Measurements from ENCODE around the gene FBXL17.

- TF ChIP-seq, protein P1, sequence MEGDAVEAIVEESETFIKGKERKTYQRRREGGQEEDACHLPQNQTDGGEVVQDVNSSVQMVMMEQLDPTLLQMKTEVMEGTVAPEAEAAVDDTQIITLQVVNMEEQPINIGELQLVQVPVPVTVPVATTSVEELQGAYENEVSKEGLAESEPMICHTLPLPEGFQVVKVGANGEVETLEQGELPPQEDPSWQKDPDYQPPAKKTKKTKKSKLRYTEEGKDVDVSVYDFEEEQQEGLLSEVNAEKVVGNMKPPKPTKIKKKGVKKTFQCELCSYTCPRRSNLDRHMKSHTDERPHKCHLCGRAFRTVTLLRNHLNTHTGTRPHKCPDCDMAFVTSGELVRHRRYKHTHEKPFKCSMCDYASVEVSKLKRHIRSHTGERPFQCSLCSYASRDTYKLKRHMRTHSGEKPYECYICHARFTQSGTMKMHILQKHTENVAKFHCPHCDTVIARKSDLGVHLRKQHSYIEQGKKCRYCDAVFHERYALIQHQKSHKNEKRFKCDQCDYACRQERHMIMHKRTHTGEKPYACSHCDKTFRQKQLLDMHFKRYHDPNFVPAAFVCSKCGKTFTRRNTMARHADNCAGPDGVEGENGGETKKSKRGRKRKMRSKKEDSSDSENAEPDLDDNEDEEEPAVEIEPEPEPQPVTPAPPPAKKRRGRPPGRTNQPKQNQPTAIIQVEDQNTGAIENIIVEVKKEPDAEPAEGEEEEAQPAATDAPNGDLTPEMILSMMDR (conservative IDR thresholded peaks at IDR 0.05; ENCODE audit: low read length), result no peak
- no peak for TF ChIP-seq EZH2phosphoT487 (IDR thresholded peaks at IDR 0.05; ENCODE audit: borderline replicate concordance)
Observed at GRCh38 chr5:107824821-107825220, 557.1 kb downstream of the FBXL17 start.
